HG03342 (cell line): ENCODE results near the gene LGALS1.

Source experiments
- ATAC-seq: cut with Tn5 transposase; IDR thresholded peaks from one replicate; pipeline ENCODE4 v1.9.1; 2021; ENCODE audit warnings: mild to moderate bottlenecking, moderate library complexity; ENCODE audit not compliant: unreplicated experiment

Gene LGALS1

GRCh38 chr22:37674951-37675929 lies at the start of gene LGALS1:
LGALS1 (plus strand) TSS chr22:37675636; CDS start chr22:37675703, 67 bp downstream.
- ATAC-seq: no peak

GRCh38 chr22:37625737-37626136 lies 49.7 kb upstream of the LGALS1 start:
- no peak for ATAC-seq

GRCh38 chr22:37626144-37626543 lies 49.3 kb upstream of the LGALS1 start:
- no peak for ATAC-seq

GRCh38 chr22:37626556-37627075 lies 48.8 kb upstream of the LGALS1 start:
- no peak for ATAC-seq

GRCh38 chr22:37627121-37627520 lies 48.3 kb upstream of the LGALS1 start:
- no peak for ATAC-seq

GRCh38 chr22:37627545-37627944 lies 47.9 kb upstream of the LGALS1 start:
- ATAC-seq: no peak

GRCh38 chr22:37628830-37629229 lies 46.6 kb upstream of the LGALS1 start:
- ATAC-seq: no peak

GRCh38 chr22:37629928-37630327 lies 45.5 kb upstream of the LGALS1 start:
- no peak for ATAC-seq

GRCh38 chr22:37630839-37631435 lies 44.5 kb upstream of the LGALS1 start:
- ATAC-seq: no peak

- ATAC-seq: no peak
These were observed 43.8 kb upstream of the LGALS1 start for GRCh38 chr22:37631448-37632173.

- peak; percentile 7 for ATAC-seq
These were observed 43.0 kb upstream of the LGALS1 start for GRCh38 chr22:37632174-37633088.

GRCh38 chr22:37633089-37633624 lies 42.3 kb upstream of the LGALS1 start:
- ATAC-seq: peak; percentile 62

GRCh38 chr22:37633625-37634416 lies 41.6 kb upstream of the LGALS1 start:
- ATAC-seq: peak; percentile 43

GRCh38 chr22:37634417-37634924 lies 41.0 kb upstream of the LGALS1 start:
- no peak for ATAC-seq

- ATAC-seq: no peak
These were observed 40.3 kb upstream of the LGALS1 start for GRCh38 chr22:37635157-37635556.

GRCh38 chr22:37636186-37636948 lies 39.1 kb upstream of the LGALS1 start:
- no peak for ATAC-seq

- ATAC-seq: no peak
These were observed 38.5 kb upstream of the LGALS1 start for GRCh38 chr22:37636949-37637273.

- no peak for ATAC-seq
These were observed 36.9 kb upstream of the LGALS1 start for GRCh38 chr22:37638391-37639069.
